T-helper 1 cell (primary cell): ENCODE data around the gene KCTD15.
"Not testable (repeated sequence)": the region's sequence is repeated elsewhere in the genome, so short reads cannot be mapped to it uniquely, and the experiment has no call there.

Experiments
- DNase-seq, 5 donors: peaks; one replicate each; pipeline ENCODE4 v3.0.0-alpha.2; 2012 to 2020

KCTD15 gene

GRCh38 chr19:33815380-33816340 lies 19.0 kb downstream of the KCTD15 start:
- DNase-seq, result no peak

DNA sequence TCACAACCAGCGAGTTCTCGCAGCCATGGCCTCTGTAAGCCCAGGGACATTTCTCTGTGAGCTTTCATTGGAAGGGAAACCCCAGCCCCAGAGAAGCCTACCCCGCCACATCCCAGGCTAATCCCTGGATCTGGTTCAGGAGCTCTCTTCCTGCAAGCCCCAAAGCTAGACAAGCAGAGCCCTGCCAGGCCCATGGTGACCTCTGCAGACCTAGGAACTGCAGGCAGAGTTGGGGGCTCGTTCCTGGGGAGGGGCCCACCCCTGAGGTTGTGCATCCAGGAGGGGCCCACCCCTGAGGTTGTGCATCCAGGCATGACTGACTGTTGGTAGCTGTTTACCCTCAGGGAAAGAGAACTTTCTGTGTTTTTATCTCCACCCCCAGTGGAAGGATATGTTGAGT lies 21.7 kb downstream of the KCTD15 start:
- no peak for DNase-seq

DNA sequence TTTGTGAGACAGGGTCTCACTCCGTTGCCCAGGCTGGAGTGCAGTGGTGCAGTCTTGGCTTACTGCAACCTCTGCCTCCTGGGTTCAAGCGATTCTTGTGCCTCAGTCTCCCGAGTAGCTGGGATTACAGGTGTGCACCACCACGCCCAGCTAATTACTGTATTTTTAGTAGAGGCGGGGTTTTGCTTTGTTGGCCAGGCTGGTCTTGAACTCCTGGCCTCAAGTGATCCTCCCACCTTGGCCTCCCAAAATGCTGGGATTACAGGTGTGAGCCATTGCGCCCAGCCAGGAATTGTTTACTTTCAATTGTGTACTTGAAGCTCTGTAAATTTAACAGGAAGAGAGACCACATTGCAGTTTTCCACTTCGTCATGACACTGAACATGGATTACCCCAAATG lies 22.4 kb downstream of the KCTD15 start:
- DNase-seq, result not testable (repeated sequence)

DNA sequence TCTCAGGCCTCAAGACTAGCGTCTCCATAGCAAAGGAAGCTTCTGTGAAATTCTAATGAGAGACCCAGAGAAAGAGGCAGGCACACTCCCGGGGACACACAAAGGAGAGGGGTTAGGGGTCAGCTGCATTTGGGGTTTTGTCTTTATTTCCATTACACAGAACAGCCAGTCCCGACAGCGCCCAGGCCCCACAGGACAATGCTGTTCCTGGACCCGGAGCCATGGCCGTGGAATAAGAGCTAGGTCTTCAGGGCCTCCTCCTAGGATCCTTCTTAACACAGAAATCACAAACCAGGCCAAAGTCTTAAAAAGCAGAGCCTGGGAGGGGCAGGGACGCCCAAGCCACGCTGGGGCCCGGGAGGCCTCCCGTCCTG lies 22.8 kb downstream of the KCTD15 start:
- DNase-seq, result no peak

- peak in 4 of 5 donors; percentile 30 to 91 (median 39) for DNase-seq
These were observed 23.5 kb downstream of the KCTD15 start for GRCh38 chr19:33819880-33820781.

GRCh38 chr19:33821871-33822270 lies 25.2 kb downstream of the KCTD15 start:
- no peak for DNase-seq

DNA sequence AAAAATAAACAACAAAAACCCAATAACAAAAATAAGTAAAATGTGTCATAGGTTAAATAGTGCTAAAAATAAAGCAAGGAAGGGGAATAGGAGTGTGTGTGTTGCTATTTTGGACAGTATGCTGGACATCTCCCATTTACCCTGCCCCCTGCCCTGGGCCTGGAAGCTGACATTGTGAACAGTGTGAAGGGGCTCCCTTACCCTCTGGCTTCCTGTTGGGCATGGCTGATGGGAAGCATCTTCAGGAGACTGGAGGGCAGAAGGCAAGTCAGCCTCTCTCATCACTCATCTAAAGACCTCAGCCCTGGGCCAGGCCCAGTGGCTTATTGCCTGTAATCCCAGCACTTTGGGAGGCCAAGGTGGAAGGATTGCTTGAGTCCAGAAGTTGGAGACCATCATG lies 26.7 kb downstream of the KCTD15 start:
- no peak for DNase-seq

- DNase-seq, result no peak
These were observed 28.9 kb downstream of the KCTD15 start for GRCh38 chr19:33825556-33825955.

DNA sequence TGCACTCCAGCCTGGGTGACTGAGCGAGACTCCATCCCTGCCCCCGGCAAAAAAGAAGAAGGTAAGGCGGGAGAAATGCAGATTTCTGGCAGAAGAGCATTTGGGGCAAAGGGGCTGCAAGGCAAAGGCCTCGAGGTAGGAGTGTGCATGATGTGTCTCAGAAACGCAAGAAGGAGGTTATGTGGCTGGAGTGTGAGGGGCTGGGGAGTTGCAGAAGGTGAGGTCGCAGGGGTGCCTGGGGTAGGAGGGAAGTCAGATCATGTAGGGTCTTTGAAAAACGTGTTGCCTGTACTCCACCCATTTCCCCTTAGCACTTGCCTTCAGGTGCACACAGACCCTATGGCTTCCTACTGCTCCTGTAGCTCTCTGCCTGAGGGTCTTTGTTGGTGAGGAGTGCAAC lies 29.9 kb downstream of the KCTD15 start:
- DNase-seq, result no peak

- DNase-seq, result no peak
These were observed 31.8 kb downstream of the KCTD15 start for GRCh38 chr19:33828266-33829075.

DNA sequence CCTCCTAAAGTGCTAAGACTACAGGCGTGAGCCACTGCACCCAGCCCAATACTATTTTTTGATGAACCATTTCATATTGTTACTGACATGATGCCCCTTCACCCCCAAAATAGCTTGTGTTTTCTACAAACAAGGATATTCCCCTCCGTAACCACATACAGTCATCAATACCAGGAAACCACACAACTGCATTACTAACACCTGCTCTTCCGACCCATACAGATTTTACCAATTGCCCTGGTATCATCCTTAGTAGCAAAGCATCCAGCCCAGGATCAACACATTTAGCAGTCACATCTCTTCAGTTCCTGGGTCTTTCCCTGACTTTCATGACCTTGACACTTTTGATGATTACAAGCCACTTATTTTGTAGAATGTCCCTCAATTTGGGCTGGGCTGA lies 33.6 kb downstream of the KCTD15 start:
- no peak for DNase-seq

GRCh38 chr19:33831825-33832224 lies 35.2 kb downstream of the KCTD15 start:
- no peak for DNase-seq

GRCh38 chr19:33832633-33833032 lies 36.0 kb downstream of the KCTD15 start:
- DNase-seq, result no peak

DNA sequence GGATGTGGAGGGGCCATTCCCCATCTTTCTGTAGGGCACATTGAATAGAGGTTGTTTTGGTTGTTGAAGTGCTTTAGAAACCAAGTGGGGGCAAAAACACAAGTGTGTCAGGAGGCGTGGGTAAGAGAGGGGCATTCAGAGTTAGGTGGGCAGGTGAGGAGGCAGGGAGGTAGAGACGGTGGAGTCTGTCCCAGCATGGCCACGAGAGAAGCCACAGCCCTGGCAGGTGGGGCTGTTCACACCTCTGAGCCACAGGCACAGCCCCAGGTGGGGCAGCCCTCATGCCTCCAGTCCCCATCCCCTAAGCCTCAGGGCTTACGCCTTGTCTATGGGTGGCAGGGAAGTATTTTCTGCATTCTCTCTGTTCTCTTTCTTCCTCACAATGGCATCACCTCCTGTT lies 43.7 kb downstream of the KCTD15 start:
- no peak for DNase-seq

DNA sequence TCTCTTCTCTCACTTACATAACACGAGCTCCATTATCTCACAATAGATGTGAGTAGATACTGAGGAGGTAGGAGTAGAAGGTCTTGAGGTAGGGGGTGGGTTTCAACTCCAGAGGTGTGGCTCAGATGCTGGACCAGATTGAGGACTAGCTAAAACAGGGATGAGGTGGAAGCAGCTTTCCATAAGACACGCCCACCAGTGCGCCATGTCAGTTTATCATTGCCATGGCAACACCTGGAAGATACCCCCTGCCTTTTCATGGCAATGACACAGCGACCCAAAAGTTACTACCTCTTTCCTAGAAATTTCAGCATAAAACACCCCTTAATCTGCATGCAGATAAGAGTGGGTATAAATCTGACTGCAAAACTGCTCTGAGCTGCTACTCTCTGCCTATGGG lies 44.1 kb downstream of the KCTD15 start:
- no peak for DNase-seq

DNA sequence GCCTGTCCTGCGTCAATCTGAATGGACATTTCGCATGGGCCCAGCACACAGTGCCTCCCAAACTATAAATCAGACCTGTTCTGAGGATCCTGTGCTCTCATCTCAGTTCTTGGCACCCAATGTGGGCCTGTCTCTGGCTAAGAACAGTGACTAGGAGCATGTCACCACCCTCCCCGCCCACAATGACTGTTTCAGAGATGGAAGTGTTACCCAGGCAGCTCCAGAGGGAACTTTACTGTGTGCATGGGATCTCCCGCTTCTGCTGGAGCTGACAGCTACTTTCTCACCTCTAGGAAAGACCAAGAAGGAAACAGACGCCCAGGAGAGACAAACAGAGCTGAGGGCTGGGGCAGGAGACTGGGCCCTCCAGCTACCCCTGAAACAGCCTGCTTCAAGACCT lies 45.0 kb downstream of the KCTD15 start:
- no peak for DNase-seq

DNA sequence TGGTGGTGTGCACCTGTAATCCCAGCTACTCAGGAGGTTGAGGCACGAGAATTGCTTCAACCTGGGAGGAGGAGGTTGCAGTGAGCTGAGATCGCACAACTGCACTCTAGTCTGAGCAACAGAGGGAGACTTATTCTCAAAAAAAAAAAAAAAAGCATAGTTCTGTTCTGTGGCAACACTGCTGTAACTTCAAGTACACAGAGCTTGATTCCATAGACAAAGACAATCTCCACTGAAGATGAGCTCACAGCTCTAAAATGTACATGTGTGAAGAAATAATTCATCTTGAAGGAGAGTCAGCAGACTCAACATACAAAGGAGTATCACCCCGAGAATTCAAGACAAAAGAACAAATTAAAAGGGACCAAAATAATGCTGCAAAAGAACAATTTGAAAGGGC lies 47.8 kb downstream of the KCTD15 start:
- no peak for DNase-seq

GRCh38 chr19:33845498-33845897 lies 48.8 kb downstream of the KCTD15 start:
- DNase-seq, result no peak

DNA sequence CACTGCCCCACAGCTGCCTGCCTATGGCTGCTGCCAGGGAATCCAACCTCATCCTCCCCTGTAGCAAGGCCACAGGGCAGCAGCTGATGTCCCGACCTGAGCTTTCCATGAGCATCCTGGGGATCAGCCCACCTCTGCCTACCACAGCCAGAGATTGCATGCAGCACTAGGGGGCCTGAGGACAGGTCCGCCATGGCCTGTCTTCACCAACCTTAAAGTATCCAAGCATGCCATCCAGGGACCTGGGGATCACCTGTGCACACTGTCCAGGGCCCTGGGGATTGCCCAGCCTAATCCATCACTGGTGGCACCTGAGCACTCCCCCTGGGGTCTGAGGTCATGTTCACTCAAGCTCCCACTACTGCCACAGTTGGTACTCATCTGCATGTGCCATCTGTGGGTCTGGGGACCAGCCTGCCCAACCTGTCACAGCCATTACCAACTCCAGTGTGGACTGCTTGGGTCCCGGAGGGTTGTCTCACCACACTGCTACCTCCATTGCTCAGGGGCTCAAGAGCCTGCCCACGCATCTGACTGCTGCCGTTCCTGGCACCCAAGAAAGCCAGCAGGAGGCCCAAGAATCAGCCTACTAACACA lies 53.0 kb downstream of the KCTD15 start:
- DNase-seq, result no peak

DNA sequence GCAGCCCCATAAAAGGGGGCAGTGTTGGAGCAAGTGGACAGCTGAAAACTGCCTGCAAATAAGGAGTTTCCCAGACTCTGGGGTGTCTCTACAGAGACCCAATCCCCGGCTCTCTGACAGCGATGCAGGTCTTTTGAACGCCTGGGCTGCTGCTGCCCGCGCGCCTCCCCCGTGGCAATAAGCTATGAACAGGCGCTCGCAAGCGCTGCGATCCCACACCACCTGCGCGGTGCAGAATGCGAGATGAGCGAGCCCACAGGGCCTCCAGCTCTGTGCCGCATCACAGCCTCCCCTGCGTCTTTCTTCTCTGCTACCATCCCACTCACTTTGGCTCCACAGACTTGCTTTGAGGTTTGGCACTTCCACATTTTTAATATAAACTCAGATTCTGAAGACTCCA lies 62.3 kb downstream of the KCTD15 start:
- no peak for DNase-seq

GRCh38 chr19:33860312-33861090 lies 63.8 kb downstream of the KCTD15 start:
- no peak for DNase-seq

- no peak for DNase-seq
These were observed 65.3 kb downstream of the KCTD15 start for GRCh38 chr19:33861950-33862349.
